HUES6 (cell line): ENCODE results near the gene ZFAND3.

Experiments used
- H3K27ac ChIP-seq: 2 replicates; pipeline ENCODE4 v1.7.0; 2013; ENCODE audit warnings: low read depth, mild to moderate bottlenecking, low read length, inconsistent platforms
- H3K27me3 ChIP-seq: 2 replicates; pipeline ENCODE4 v1.6.1; 2013; ENCODE audit warnings: low read length; ENCODE audit not compliant: control insufficient read depth, insufficient read depth
- H3K36me3 ChIP-seq: 2 replicates; pipeline ENCODE4 v1.6.1; 2013; ENCODE audit warnings: low read length; ENCODE audit not compliant: control insufficient read depth, insufficient read depth
- H3K4me1 ChIP-seq: 2 replicates; pipeline ENCODE4 v1.6.1; 2013; ENCODE audit warnings: low read length; ENCODE audit not compliant: control insufficient read depth, insufficient read depth
- H3K4me3 ChIP-seq: 2 replicates; pipeline ENCODE4 v1.5.1; 2013; ENCODE audit warnings: low read depth, low read length
- H3K9ac ChIP-seq: one replicate; pipeline ENCODE4 v1.6.1; 2013; ENCODE audit warnings: mild to moderate bottlenecking, low read length
- H3K9me3 ChIP-seq: 2 replicates; pipeline ENCODE4 v1.6.1; 2013; ENCODE audit warnings: low read depth, low read length; ENCODE audit not compliant: control insufficient read depth, insufficient read depth

The ZFAND3 gene

GRCh38 chr6:37819177-37819801 is at the start of gene ZFAND3:
ZFAND3 (plus strand) TSS chr6:37819727; CDS start chr6:37819946, 219 bp downstream.
- Histone ChIP-seq H3K9ac (peak within 1 kb of the TSS; percentile 99), H3K9me3 (no peaks in the 10 kb centered on the region), H3K27me3 (no peaks in the 10 kb centered on the region), H3K27ac (peak within 1 kb of the TSS; percentile 100), H3K4me3 (peak within 1 kb of the TSS; percentile 92), H3K36me3 (no peaks in the 10 kb centered on the region), H3K4me1 (peaks cover 38% of the 10 kb centered on the region)

GRCh38 chr6:37774028-37774680 is 45.4 kb upstream of the ZFAND3 start:
- H3K36me3 ChIP-seq = no peaks in the 10 kb centered on the region
- peaks cover 29% of the 10 kb centered on the region for H3K4me1 ChIP-seq
- H3K9ac ChIP-seq = no peak overlapping the region
- no peak overlapping the region for H3K27ac ChIP-seq
- H3K27me3 ChIP-seq = peaks cover 34% of the 10 kb centered on the region
- 0 out of 2 replicates have a peak, but pooled peaks cover 3% of the 10 kb centered on the region for H3K9me3 ChIP-seq
- H3K4me3 ChIP-seq = no peak overlapping the region

GRCh38 chr6:37776566-37776965 is 43.0 kb upstream of the ZFAND3 start:
- no peak overlapping the region for H3K4me3 ChIP-seq
- H3K9me3 ChIP-seq = 0 out of 2 replicates have a peak, but pooled peaks cover 3% of the 10 kb centered on the region
- peaks cover 18% of the 10 kb centered on the region for H3K27me3 ChIP-seq
- H3K27ac ChIP-seq = no peak overlapping the region
- H3K9ac ChIP-seq = no peak overlapping the region
- H3K36me3 ChIP-seq = no peaks in the 10 kb centered on the region
- peaks cover 40% of the 10 kb centered on the region for H3K4me1 ChIP-seq

GRCh38 chr6:37777272-37777834 is 42.2 kb upstream of the ZFAND3 start:
- Histone ChIP-seq H3K9ac (no peak overlapping the region), H3K4me3 (0 out of 2 replicates have a peak overlapping the region, but pooled peaks have one; percentile 3)

GRCh38 chr6:37779111-37779800 is 40.3 kb upstream of the ZFAND3 start:
- no peak overlapping the region for H3K9ac ChIP-seq

More at GRCh38 chr6:37777272-37777834, 42.2 kb upstream of the ZFAND3 start:
- Histone ChIP-seq H3K9me3 (0 out of 2 replicates have a peak, but pooled peaks cover 3% of the 10 kb centered on the region), H3K27ac (no peak overlapping the region), H3K4me1 (peaks cover 40% of the 10 kb centered on the region), H3K27me3 (peaks cover 18% of the 10 kb centered on the region), H3K36me3 (no peaks in the 10 kb centered on the region)

GRCh38 chr6:37779902-37780628 is 39.5 kb upstream of the ZFAND3 start:
- H3K27me3 ChIP-seq = peaks cover 31% of the 10 kb centered on the region

More at GRCh38 chr6:37779111-37779800, 40.3 kb upstream of the ZFAND3 start:
- Histone ChIP-seq H3K4me3 (no peak overlapping the region), H3K27ac (no peak overlapping the region), H3K36me3 (no peaks in the 10 kb centered on the region), H3K27me3 (peaks cover 23% of the 10 kb centered on the region), H3K4me1 (peaks cover 55% of the 10 kb centered on the region), H3K9me3 (0 out of 2 replicates have a peak, but pooled peaks cover 2% of the 10 kb centered on the region)

GRCh38 chr6:37781788-37782187 is 37.7 kb upstream of the ZFAND3 start:
- no peak overlapping the region for H3K4me3 ChIP-seq
- H3K36me3 ChIP-seq = no peaks in the 10 kb centered on the region
- no peak overlapping the region for H3K27ac ChIP-seq
- H3K9me3 ChIP-seq = no peaks in the 10 kb centered on the region
- H3K27me3 ChIP-seq = peaks cover 35% of the 10 kb centered on the region
- peaks cover 62% of the 10 kb centered on the region for H3K4me1 ChIP-seq
- no peak overlapping the region for H3K9ac ChIP-seq

More at GRCh38 chr6:37779902-37780628, 39.5 kb upstream of the ZFAND3 start:
- Histone ChIP-seq H3K36me3 (no peaks in the 10 kb centered on the region), H3K27ac (no peak overlapping the region), H3K4me1 (peaks cover 63% of the 10 kb centered on the region), H3K9ac (no peak overlapping the region), H3K9me3 (no peaks in the 10 kb centered on the region), H3K4me3 (no peak overlapping the region)

GRCh38 chr6:37783025-37783855 is 36.3 kb upstream of the ZFAND3 start:
- Histone ChIP-seq H3K27ac (no peak overlapping the region), H3K4me3 (peak overlapping the region; percentile 75), H3K36me3 (no peaks in the 10 kb centered on the region), H3K9ac (peak overlapping the region; percentile 68), H3K9me3 (no peaks in the 10 kb centered on the region), H3K27me3 (peaks cover 22% of the 10 kb centered on the region), H3K4me1 (peaks cover 57% of the 10 kb centered on the region)

GRCh38 chr6:37783856-37784584 is 35.5 kb upstream of the ZFAND3 start:
- Histone ChIP-seq H3K4me3 (peak overlapping the region; percentile 75), H3K36me3 (no peaks in the 10 kb centered on the region), H3K9ac (peak overlapping the region; percentile 68), H3K9me3 (no peaks in the 10 kb centered on the region), H3K27me3 (peaks cover 17% of the 10 kb centered on the region; the same call in 1 of the 2 replicates), H3K4me1 (peaks cover 50% of the 10 kb centered on the region), H3K27ac (no peak overlapping the region)
